Fibroblast of lung (primary cell): ENCODE results near the gene LAT. TPM values are rescaled to one million over a fixed set of nuclear protein-coding genes. Genes with fewer than 3 reads are reported as not detected.

ENCODE experiments used
- DNase-seq, 2 donors: peaks; one replicate each; pipeline versions ENCODE4 v3.0.0 to v3.0.0-alpha.2; 2010; ENCODE audit warnings: low read depth in 2 of 2
- H2AFZ ChIP-seq: 2 replicates; pipeline ENCODE4 v1.5.1; 2012; ENCODE audit warnings: low read length, control low read depth, inconsistent platforms
- H3K27ac ChIP-seq: 2 replicates; pipeline ENCODE4 v1.5.1; 2011; ENCODE audit warnings: low read length, control low read depth; ENCODE audit not compliant: insufficient read depth
- H3K27me3 ChIP-seq: 2 replicates; pipeline ENCODE4 v1.5.1; 2011; ENCODE audit warnings: mild to moderate bottlenecking, low read length; ENCODE audit not compliant: control insufficient read depth, insufficient read depth
- H3K36me3 ChIP-seq: 2 replicates; pipeline ENCODE4 v1.5.1; 2011; ENCODE audit warnings: low read length; ENCODE audit not compliant: control insufficient read depth, insufficient read depth
- H3K4me1 ChIP-seq: 2 replicates; pipeline ENCODE4 v1.5.1; 2011; ENCODE audit warnings: low read length; ENCODE audit not compliant: control insufficient read depth, insufficient read depth; ENCODE audit errors: extremely low read depth
- H3K4me2 ChIP-seq: 2 replicates; pipeline ENCODE4 v1.5.1; 2011; ENCODE audit warnings: low read length, control low read depth; ENCODE audit not compliant: insufficient read depth; ENCODE audit errors: extremely low read depth
- H3K4me3 ChIP-seq, 4 experiments: fragments of 200-600 bp in 1 of 4; sonication (generic) in 1 of 4; replicated peaks in 1 of 4; 2 replicates each; pipeline ENCODE4 v1.5.1; 2011 to 2016; ENCODE audit warnings: low read length in 4 of 4, low read depth in 3 of 4, mild to moderate bottlenecking in 3 of 4, control low read depth in 2 of 4, inconsistent platforms in 1 of 4, mixed read lengths in 1 of 4; ENCODE audit not compliant: insufficient read depth in 1 of 4; ENCODE audit errors: control extremely low read depth in 1 of 4
- H3K79me2 ChIP-seq: 2 replicates; pipeline ENCODE4 v1.5.1; 2012; ENCODE audit warnings: mild to moderate bottlenecking, low read length, inconsistent platforms; ENCODE audit not compliant: control insufficient read depth, insufficient read depth
- H3K9ac ChIP-seq: 2 replicates; pipeline ENCODE4 v1.5.1; 2011; ENCODE audit warnings: mild to moderate bottlenecking, low read length, control low read depth; ENCODE audit not compliant: insufficient read depth
- H3K9me3 ChIP-seq: 2 replicates; pipeline ENCODE4 v1.5.1; 2012; ENCODE audit warnings: low read depth, low read length; ENCODE audit not compliant: control insufficient read depth, insufficient read depth
- H4K20me1 ChIP-seq: 2 replicates; pipeline ENCODE4 v1.5.1; 2011; ENCODE audit warnings: low read length; ENCODE audit not compliant: control insufficient read depth, insufficient read depth; ENCODE audit errors: extremely low read depth
- EZH2 ChIP-seq: IDR thresholded peaks from 2 replicates; pipeline ENCODE4 v1.5.1; 2012; ENCODE audit warnings: low read length, control low read depth, mild to moderate bottlenecking; ENCODE audit errors: missing control alignments
- polyA plus RNA-seq, 2 donors: library from polyadenylated mRNA; depleted of rRNA in 1 of 2; stranded (reverse) in 1 of 2; unstranded in 1 of 2; fragments of >200 nt; gene quantifications; 2 replicates each; pipeline ENCODE4 v1.2.1, GENCODE V29; 2011 to 2012; ENCODE audit warnings: missing spikeins in 1 of 2
- total RNA-seq: library from RNA; depleted of rRNA; stranded (reverse); fragments of >200 nt; gene quantifications from 2 replicates; pipeline ENCODE4 v1.2.1, GENCODE V29; 2014
- TF ChIP-seq, protein P1 (sequence below), 2 donors: IDR thresholded peaks in 1 of 2; conservative IDR thresholded peaks in 1 of 2; 1 replicate in 1 of 2; 2 replicates in 1 of 2; pipeline ENCODE4 v1.5.1; 2011 to 2012; ENCODE audit warnings: low read length in 2 of 2, control low read depth in 1 of 2, inconsistent platforms in 1 of 2, low read depth in 1 of 2, mild to moderate bottlenecking in 1 of 2

Gene LAT
- total and polyA plus RNA-seq, 2 donors (not counting 1 experiment from before 2014, with no cell fraction given) = 0.50 to 1.4 TPM

DNA sequence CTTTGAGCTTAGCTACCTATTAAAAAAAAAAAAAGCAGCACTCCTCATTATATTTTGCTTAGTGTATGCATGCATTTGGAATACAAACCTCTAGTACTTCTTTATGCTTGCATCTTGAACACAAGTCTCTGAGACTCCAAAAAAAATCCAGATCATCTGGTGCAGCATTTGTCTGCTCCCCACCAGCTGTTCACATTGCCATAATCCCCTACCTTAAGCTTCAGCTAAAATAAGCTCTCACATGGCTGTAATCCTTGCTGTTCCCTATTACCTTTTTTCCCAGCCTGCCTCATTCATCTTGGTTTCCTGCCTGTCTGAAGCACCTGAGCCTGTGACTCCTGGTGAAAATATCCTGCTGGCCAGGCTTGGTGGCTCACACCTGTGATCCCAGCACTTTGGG is 41.6 kb upstream of the LAT start:
- DNase-seq = no peak
- Histone ChIP-seq H2AFZ (no peak overlapping the region), H3K79me2 (no peaks in the 10 kb centered on the region), H3K4me1 (peaks cover 5% of the 10 kb centered on the region), H4K20me1 (no peaks in the 10 kb centered on the region), H3K9ac (no peak overlapping the region), H3K4me2 (no peak overlapping the region), H3K27me3 (no peaks in the 10 kb centered on the region), H3K4me3 (no peak overlapping the region), H3K9me3 (no peaks in the 10 kb centered on the region), H3K27ac (no peak overlapping the region), H3K36me3 (no peaks in the 10 kb centered on the region)
- TF ChIP-seq, protein P1, sequence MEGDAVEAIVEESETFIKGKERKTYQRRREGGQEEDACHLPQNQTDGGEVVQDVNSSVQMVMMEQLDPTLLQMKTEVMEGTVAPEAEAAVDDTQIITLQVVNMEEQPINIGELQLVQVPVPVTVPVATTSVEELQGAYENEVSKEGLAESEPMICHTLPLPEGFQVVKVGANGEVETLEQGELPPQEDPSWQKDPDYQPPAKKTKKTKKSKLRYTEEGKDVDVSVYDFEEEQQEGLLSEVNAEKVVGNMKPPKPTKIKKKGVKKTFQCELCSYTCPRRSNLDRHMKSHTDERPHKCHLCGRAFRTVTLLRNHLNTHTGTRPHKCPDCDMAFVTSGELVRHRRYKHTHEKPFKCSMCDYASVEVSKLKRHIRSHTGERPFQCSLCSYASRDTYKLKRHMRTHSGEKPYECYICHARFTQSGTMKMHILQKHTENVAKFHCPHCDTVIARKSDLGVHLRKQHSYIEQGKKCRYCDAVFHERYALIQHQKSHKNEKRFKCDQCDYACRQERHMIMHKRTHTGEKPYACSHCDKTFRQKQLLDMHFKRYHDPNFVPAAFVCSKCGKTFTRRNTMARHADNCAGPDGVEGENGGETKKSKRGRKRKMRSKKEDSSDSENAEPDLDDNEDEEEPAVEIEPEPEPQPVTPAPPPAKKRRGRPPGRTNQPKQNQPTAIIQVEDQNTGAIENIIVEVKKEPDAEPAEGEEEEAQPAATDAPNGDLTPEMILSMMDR (conservative IDR thresholded peaks at IDR 0.05 in 1 of 2, IDR thresholded peaks at IDR 0.05 in 1 of 2; ENCODE audit: low read depth in 1 of 2, low read length in 2 of 2) = no peak
- no peak for TF ChIP-seq EZH2

DNA sequence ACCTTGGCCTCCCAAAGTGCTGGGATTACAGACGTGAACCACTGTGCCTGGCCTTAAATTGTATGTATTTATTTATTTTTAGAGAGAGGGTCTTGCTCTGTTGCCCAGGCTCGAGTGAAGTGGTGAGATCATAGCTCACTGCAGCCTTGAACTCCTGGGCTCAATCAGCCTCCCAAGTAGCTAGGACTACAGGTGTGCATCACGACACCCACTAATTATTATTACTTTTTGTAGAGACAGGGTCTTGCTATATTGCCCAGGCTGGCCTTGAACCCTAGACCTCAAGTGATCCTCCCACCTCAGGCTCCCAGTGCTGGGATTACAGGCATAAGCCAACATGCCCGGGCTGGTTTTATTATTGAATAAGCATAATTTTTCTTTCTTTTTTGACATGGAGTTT is 38.2 kb upstream of the LAT start:
- peaks cover 5% of the 10 kb centered on the region for H3K4me1 ChIP-seq
- no peak overlapping the region for H3K27ac ChIP-seq
- no peak for DNase-seq
- H3K27me3 ChIP-seq = no peaks in the 10 kb centered on the region
- no peaks in the 10 kb centered on the region for H3K9me3 ChIP-seq
- H3K36me3 ChIP-seq = no peaks in the 10 kb centered on the region
- H3K4me2 ChIP-seq = no peak overlapping the region
- no peak overlapping the region for H2AFZ ChIP-seq
- no peak for TF ChIP-seq EZH2
- TF ChIP-seq, protein P1 (conservative IDR thresholded peaks at IDR 0.05 in 1 of 2, IDR thresholded peaks at IDR 0.05 in 1 of 2; ENCODE audit: low read depth in 1 of 2, low read length in 2 of 2) = no peak
- H3K79me2 ChIP-seq = peaks cover 5% of the 10 kb centered on the region
- no peak overlapping the region for H3K9ac ChIP-seq
- no peaks in the 10 kb centered on the region for H4K20me1 ChIP-seq
- no peak overlapping the region for H3K4me3 ChIP-seq

DNA sequence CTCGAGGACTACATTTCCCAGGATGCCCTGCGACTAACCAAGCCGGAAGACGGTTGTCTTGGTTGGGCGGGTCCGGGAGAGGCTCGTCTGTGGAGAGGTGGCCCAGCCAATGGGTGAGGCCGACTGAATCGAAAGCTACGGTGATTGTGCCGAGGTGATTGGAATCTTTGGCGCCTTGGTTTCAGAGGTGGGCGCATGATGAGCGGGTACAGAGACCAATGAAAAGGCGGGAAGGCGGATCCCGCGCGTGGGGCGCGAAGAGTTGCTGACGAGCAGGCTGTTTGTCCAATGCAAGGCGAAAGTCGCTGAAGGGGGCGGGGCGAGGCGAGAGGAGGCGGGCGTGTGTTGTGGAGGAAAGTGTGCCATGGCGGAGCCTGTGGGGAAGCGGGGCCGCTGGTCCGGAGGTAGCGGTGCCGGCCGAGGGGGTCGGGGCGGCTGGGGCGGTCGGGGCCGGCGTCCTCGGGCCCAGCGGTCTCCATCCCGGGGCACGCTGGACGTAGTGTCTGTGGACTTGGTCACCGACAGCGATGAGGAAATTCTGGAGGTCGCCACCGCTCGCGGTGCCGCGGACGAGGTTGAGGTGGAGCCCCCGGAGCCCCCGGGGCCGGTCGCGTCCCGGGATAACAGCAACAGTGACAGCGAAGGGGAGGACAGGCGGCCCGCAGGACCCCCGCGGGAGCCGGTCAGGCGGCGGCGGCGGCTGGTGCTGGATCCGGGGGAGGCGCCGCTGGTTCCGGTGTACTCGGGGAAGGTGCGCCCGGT is 34.0 kb upstream of the LAT start, which contains the start of gene NFATC2IP:
Gene NFATC2IP (plus strand): TSS at position 290 of the 762 bp plus-strand sequence. CDS start 75 bp downstream, at position 365.
- DNase-seq = peak; percentile 100
- H3K4me2 ChIP-seq = peak within 1 kb of the TSS; percentile 94
- peak within 1 kb of the TSS; percentile 65 for H3K27ac ChIP-seq
- TF ChIP-seq, protein P1 (conservative IDR thresholded peaks at IDR 0.05 in 1 of 2, IDR thresholded peaks at IDR 0.05 in 1 of 2; ENCODE audit: low read depth in 1 of 2, low read length in 2 of 2) = no peak
- no peak for TF ChIP-seq EZH2
- peak within 1 kb of the TSS; percentile 75 to 89 (median 84) for H3K4me3 ChIP-seq
- peaks cover 11% of the 10 kb centered on the region for H3K79me2 ChIP-seq
- H3K36me3 ChIP-seq = peaks cover 3% of the 10 kb centered on the region
- H3K27me3 ChIP-seq = no peaks in the 10 kb centered on the region
- H3K9me3 ChIP-seq = no peaks in the 10 kb centered on the region
- peak within 1 kb of the TSS; percentile 65 for H2AFZ ChIP-seq
- peaks cover 2% of the 10 kb centered on the region for H4K20me1 ChIP-seq
- H3K9ac ChIP-seq = peak within 1 kb of the TSS; percentile 69
- peaks cover under 1% of the 10 kb centered on the region for H3K4me1 ChIP-seq
